CD14-positive monocyte (primary cell): Measurements from ENCODE around the gene PRDX6. TPM values are rescaled to one million over a fixed set of nuclear protein-coding genes. Genes with fewer than 3 reads are reported as not detected.

Source experiments
- DNase-seq, 3 donors: peaks; one replicate each; pipeline ENCODE4 v3.0.0-alpha.2; 2011 to 2022
- H2AFZ ChIP-seq: 2 replicates; pipeline ENCODE4 v1.6.0; 2012; ENCODE audit warnings: mild to moderate bottlenecking, low read depth, low read length, inconsistent platforms; ENCODE audit not compliant: insufficient read depth, poor library complexity, severe bottlenecking
- H3K27ac ChIP-seq, 2 donors: 1 replicate in 1 of 2; 2 replicates in 1 of 2; pipeline ENCODE4 v1.5.1; 2012 to 2013; ENCODE audit warnings: low read length in 2 of 2, control low read depth in 1 of 2, inconsistent platforms in 1 of 2, low read depth in 1 of 2, mild to moderate bottlenecking in 1 of 2
- H3K27me3 ChIP-seq, 2 donors: one replicate each; pipeline versions ENCODE4 v1.6.0 to v1.6.1; 2011 to 2013; ENCODE audit warnings: low read length in 2 of 2; ENCODE audit not compliant: control insufficient read depth in 2 of 2, insufficient read depth in 2 of 2
- H3K36me3 ChIP-seq, 2 donors: replicated peaks in 1 of 2; 1 replicate in 1 of 2; 2 replicates in 1 of 2; pipeline versions ENCODE4 v1.5.1 to v1.6.1; 2012 to 2013; ENCODE audit warnings: low read length in 2 of 2, control low read depth in 1 of 2, inconsistent platforms in 1 of 2, mild to moderate bottlenecking in 1 of 2; ENCODE audit not compliant: insufficient read depth in 2 of 2, control insufficient read depth in 1 of 2
- H3K4me1 ChIP-seq, 2 donors: 1 replicate in 1 of 2; 2 replicates in 1 of 2; pipeline versions ENCODE4 v1.5.1 to v1.6.1; 2012 to 2013; ENCODE audit warnings: low read length in 2 of 2, control low read depth in 1 of 2, inconsistent platforms in 1 of 2, mild to moderate bottlenecking in 1 of 2, moderate library complexity in 1 of 2; ENCODE audit not compliant: insufficient read depth in 2 of 2, control insufficient read depth in 1 of 2
- H3K4me2 ChIP-seq: replicated peaks from 2 replicates; pipeline ENCODE3; 2012; ENCODE audit warnings: low read length, moderate library complexity, mild to moderate bottlenecking; ENCODE audit not compliant: poor library complexity, severe bottlenecking; ENCODE audit errors: extremely low read depth
- H3K4me3 ChIP-seq, 3 experiments: fragments of 200-600 bp in 1 of 3; sonication (generic) in 1 of 3; replicated peaks in 1 of 3; 1 replicate in 2 of 3; 2 replicates in 1 of 3; pipeline ENCODE4 v1.5.1; 2011 to 2013; ENCODE audit warnings: low read length in 3 of 3, mild to moderate bottlenecking in 3 of 3, control low read depth in 2 of 3, low read depth in 2 of 3, inconsistent platforms in 1 of 3, moderate library complexity in 1 of 3
- H3K79me2 ChIP-seq: 2 replicates; pipeline ENCODE4 v1.6.0; 2012; ENCODE audit warnings: mild to moderate bottlenecking, control low read depth, inconsistent platforms, low read length, moderate library complexity; ENCODE audit not compliant: insufficient read depth
- H3K9ac ChIP-seq: 2 replicates; pipeline ENCODE4 v1.6.0; 2017; ENCODE audit warnings: low read length, mild to moderate bottlenecking; ENCODE audit not compliant: insufficient read depth, poor library complexity, severe bottlenecking
- H3K9me3 ChIP-seq, 2 donors: replicated peaks in 1 of 2; 1 replicate in 1 of 2; 2 replicates in 1 of 2; pipeline versions ENCODE4 v1.5.1 to v1.6.1; 2012 to 2013; ENCODE audit warnings: low read length in 2 of 2, control low read depth in 1 of 2; ENCODE audit not compliant: control insufficient read depth in 1 of 2, insufficient read depth in 1 of 2
- H4K20me1 ChIP-seq: 2 replicates; pipeline ENCODE4 v1.6.0; 2012; ENCODE audit warnings: mild to moderate bottlenecking, low read length, control low read depth, moderate library complexity; ENCODE audit not compliant: insufficient read depth
- H3K27ac Mint-ChIP-seq, 7 donors: one replicate each; pipeline ENCODE4 v1.8.0; 2020; ENCODE audit warnings: mild to moderate bottlenecking in 7 of 7, mixed read lengths in 7 of 7, moderate library complexity in 6 of 7, inconsistent platforms in 2 of 7
- H3K27me3 Mint-ChIP-seq, 3 donors: one replicate each; pipeline ENCODE4 v1.8.0; 2021 to 2022; ENCODE audit warnings: low read depth in 3 of 3, mild to moderate bottlenecking in 3 of 3, mixed read lengths in 3 of 3, moderate library complexity in 3 of 3, inconsistent platforms in 1 of 3
- H3K36me3 Mint-ChIP-seq, 2 donors: one replicate each; pipeline ENCODE4 v1.8.0; 2020; ENCODE audit warnings: mixed read lengths in 2 of 2, inconsistent platforms in 1 of 2, mild to moderate bottlenecking in 1 of 2
- H3K4me1 Mint-ChIP-seq: one replicate; pipeline ENCODE4 v1.8.0; 2020; ENCODE audit warnings: mild to moderate bottlenecking, mixed read lengths
- H3K4me3 Mint-ChIP-seq, 2 donors: one replicate each; pipeline ENCODE4 v1.8.0; 2020; ENCODE audit warnings: mild to moderate bottlenecking in 2 of 2, mixed read lengths in 2 of 2, moderate library complexity in 1 of 2
- H3K9me3 Mint-ChIP-seq, 7 donors: one replicate each; pipeline ENCODE4 v1.8.0; 2020 to 2022; ENCODE audit warnings: mixed read lengths in 7 of 7, mild to moderate bottlenecking in 6 of 7, moderate library complexity in 6 of 7, inconsistent platforms in 2 of 7
- WGBS: methylation state at CpG from one replicate; pipeline ENCODE4 v1.1.5; 2013; ENCODE audit warnings: missing lambda C conversion rate; ENCODE audit not compliant: insufficient coverage; 5-methylcytosine and 5-hydroxymethylcytosine counted together
- intact Hi-C, 2 donors: fragments of 100-400 bp; cut with micrococcal nuclease; formaldehyde crosslinking; loops; one replicate each; pipeline versions ENCODE4 v1.15.0 to v1.15.1; 2023
- polyA plus RNA-seq, 3 donors: library from polyadenylated mRNA; depleted of rRNA in 1 of 3; unstranded in 2 of 3; stranded (reverse) in 1 of 3; fragments of 300-500 nt in 2 of 3; fragments of >200 nt in 1 of 3; fragmentation: Illumina TruSeq in 2 of 3; gene quantifications; 1 replicate in 2 of 3; 2 replicates in 1 of 3; pipeline ENCODE4 v1.2.3, GENCODE V29; 2012 to 2021
- TF ChIP-seq, protein P1 (sequence below): fragments of 200-600 bp; IDR thresholded peaks from one replicate; pipeline ENCODE4 v1.8.0; 2022; ENCODE audit warnings: antibody characterized with exemption, mild to moderate bottlenecking

PRDX6 gene
- polyA plus RNA-seq, 3 donors, result 89.5 to 142 (median 119) TPM

DNA sequence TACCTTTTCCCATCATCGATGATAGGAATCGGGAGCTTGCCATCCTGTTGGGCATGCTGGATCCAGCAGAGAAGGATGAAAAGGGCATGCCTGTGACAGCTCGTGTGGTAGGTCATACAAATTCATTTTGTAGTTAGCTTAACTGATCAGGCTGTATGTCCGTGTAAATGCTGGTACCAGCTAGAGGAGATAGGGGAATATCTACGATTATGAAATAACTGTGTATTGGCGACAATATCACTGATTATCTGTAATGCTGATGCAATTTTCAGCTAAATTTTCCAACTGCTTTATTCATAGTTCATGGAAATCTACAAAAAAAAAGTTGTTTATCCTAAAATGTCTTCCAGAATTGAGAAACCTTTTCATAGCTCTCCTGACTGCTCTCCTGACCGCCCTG is 8.3 kb downstream of the PRDX6 start:
- WGBS, result 100% methylated on average over 2 of the region's 7 CpGs

DNA sequence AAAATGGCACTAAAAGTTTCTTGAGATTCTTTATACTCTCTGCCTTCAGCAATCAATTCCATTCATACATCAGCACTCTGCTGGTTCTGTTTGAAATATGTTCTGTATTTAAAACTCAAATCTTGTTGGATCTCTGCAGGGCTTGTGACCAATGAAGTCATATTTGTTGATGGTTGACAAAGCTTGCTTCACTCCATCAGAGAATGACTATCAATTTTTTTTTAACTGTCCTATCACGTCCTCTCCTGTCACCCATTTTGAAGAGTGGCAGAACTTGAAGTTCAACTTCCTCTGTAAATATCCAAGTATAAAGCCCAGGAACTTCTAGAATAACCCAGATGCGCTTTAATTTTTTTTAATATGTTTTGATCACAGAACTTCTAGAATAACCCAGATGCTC is 10.9 kb downstream of the PRDX6 start:
- Histone ChIP-seq H3K79me2 (no peaks in the 10 kb centered on the region), H3K4me3 (no peak overlapping the region), H3K9me3 (no peaks in the 10 kb centered on the region), H4K20me1 (no peaks in the 10 kb centered on the region), H3K4me1 (no peaks in the 10 kb centered on the region), H3K9ac (no peak overlapping the region), H3K4me2 (no peak overlapping the region), H2AFZ (no peak overlapping the region), H3K27ac (no peak overlapping the region), H3K36me3 (peaks cover 59 to 71% of the 10 kb centered on the region in 2 donors), H3K27me3 (no peaks in the 10 kb centered on the region)
- Mint-ChIP-seq H3K27ac (no peak overlapping the region), H3K4me3 (no peak overlapping the region), H3K4me1 (no peaks in the 10 kb centered on the region), H3K27me3 (peaks cover 0 to 2% (median 0%) of the 10 kb centered on the region in 3 donors), H3K36me3 (peaks cover 59 to 65% of the 10 kb centered on the region in 2 donors), H3K9me3 (peaks cover 0 to 2% (median under 1%) of the 10 kb centered on the region in 7 donors)
- intact Hi-C loops, result no loop called here
- WGBS, result no CpG with 5 or more reads among the region's 2 CpGs
- TF ChIP-seq, protein P1, sequence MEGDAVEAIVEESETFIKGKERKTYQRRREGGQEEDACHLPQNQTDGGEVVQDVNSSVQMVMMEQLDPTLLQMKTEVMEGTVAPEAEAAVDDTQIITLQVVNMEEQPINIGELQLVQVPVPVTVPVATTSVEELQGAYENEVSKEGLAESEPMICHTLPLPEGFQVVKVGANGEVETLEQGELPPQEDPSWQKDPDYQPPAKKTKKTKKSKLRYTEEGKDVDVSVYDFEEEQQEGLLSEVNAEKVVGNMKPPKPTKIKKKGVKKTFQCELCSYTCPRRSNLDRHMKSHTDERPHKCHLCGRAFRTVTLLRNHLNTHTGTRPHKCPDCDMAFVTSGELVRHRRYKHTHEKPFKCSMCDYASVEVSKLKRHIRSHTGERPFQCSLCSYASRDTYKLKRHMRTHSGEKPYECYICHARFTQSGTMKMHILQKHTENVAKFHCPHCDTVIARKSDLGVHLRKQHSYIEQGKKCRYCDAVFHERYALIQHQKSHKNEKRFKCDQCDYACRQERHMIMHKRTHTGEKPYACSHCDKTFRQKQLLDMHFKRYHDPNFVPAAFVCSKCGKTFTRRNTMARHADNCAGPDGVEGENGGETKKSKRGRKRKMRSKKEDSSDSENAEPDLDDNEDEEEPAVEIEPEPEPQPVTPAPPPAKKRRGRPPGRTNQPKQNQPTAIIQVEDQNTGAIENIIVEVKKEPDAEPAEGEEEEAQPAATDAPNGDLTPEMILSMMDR, result no peak
- DNase-seq, result no peak

More for the DNA sequence above, 8.3 kb downstream of the PRDX6 start:
- no peaks in the 10 kb centered on the region for H3K79me2 ChIP-seq
- no peaks in the 10 kb centered on the region for H3K4me1 ChIP-seq
- Mint-ChIP-seq H3K4me3 (no peak overlapping the region), H3K4me1 (peaks cover 1% of the 10 kb centered on the region), H3K27ac (no peak overlapping the region), H3K9me3 (no peaks in the 10 kb centered on the region), H3K27me3 (peaks cover 0 to 2% (median 0%) of the 10 kb centered on the region in 3 donors), H3K36me3 (peaks cover 80 to 85% of the 10 kb centered on the region in 2 donors)
- no peak overlapping the region for H3K4me3 ChIP-seq
- H3K4me2 ChIP-seq, result no peak overlapping the region
- no peaks in the 10 kb centered on the region for H4K20me1 ChIP-seq
- H3K27me3 ChIP-seq, result no peaks in the 10 kb centered on the region
- TF ChIP-seq, protein P1, result no peak
- no peak overlapping the region for H3K9ac ChIP-seq
- no peak overlapping the region for H2AFZ ChIP-seq
- H3K9me3 ChIP-seq, result no peaks in the 10 kb centered on the region
- intact Hi-C loops, result no loop called here
- H3K27ac ChIP-seq, result no peak overlapping the region
- no peak for DNase-seq
- peaks cover 75 to 97% of the 10 kb centered on the region in 2 donors for H3K36me3 ChIP-seq
